BLaER1 (cell line): Measurements from ENCODE around the gene ZNF330.

Experiments used
- H3K27ac ChIP-seq: shearing (Covaris generic); formaldehyde crosslinking; 2 replicates; pipeline ENCODE4 v1.8.1; 2022
- H3K27me3 ChIP-seq: shearing (Covaris generic); formaldehyde crosslinking; 2 replicates; pipeline ENCODE4 v1.8.1; 2022
- H3K36me3 ChIP-seq: shearing (Covaris generic); formaldehyde crosslinking; 2 replicates; pipeline ENCODE4 v1.8.1; 2022
- H3K4me1 ChIP-seq: shearing (Covaris generic); formaldehyde crosslinking; 2 replicates; pipeline ENCODE4 v1.8.1; 2022
- H3K4me2 ChIP-seq: shearing (Covaris generic); formaldehyde crosslinking; 2 replicates; pipeline ENCODE4 v1.8.1; 2022
- H3K4me3 ChIP-seq: shearing (Covaris generic); formaldehyde crosslinking; 2 replicates; pipeline ENCODE4 v1.8.1; 2022
- H3K9ac ChIP-seq: shearing (Covaris generic); formaldehyde crosslinking; 2 replicates; pipeline ENCODE4 v1.8.1; 2022
- H3K9me3 ChIP-seq: shearing (Covaris generic); formaldehyde crosslinking; 2 replicates; pipeline ENCODE4 v1.8.1; 2022
- H4K20me1 ChIP-seq: shearing (Covaris generic); formaldehyde crosslinking; 2 replicates; pipeline ENCODE4 v1.8.1; 2022
- Cebpa-rat ChIP-seq: shearing (Covaris generic); IDR thresholded peaks from 2 replicates; pipeline ENCODE4 v1.8.1; 2022

Gene ZNF330

GRCh38 chr4:141233673-141234072, 13.0 kb downstream of the ZNF330 start:
- Histone ChIP-seq H3K4me2 (no peak overlapping the region), H3K9me3 (no peaks in the 10 kb centered on the region), H3K27ac (no peak overlapping the region), H3K36me3 (peaks cover 67% of the 10 kb centered on the region), H3K4me3 (no peak overlapping the region), H4K20me1 (peaks cover 24% of the 10 kb centered on the region; the same call in 1 of the 2 replicates), H3K9ac (no peak overlapping the region), H3K4me1 (no peaks in the 10 kb centered on the region), H3K27me3 (no peaks in the 10 kb centered on the region)
- no peak for TF ChIP-seq Cebpa-rat

DNA sequence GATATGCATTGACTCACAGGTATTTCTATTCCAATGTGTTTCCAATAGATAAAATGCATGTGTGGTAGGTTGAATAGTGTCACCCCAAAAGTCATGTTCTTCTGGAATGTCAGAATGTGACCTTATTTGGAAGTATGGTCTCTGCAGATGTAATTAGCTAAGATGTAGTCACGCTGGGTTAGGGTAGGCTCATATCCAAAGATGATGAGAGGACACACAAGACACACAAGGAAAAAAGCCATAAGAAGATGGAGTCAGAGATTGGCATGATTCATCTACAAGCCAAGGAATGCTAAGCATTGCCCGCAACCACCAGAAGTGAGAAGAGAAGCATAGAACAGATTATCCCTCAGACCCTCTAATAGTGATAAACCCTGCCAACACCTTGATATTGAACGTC, 17.5 kb downstream of the ZNF330 start:
- Histone ChIP-seq H3K9ac (no peak overlapping the region), H3K4me3 (no peak overlapping the region)

DNA sequence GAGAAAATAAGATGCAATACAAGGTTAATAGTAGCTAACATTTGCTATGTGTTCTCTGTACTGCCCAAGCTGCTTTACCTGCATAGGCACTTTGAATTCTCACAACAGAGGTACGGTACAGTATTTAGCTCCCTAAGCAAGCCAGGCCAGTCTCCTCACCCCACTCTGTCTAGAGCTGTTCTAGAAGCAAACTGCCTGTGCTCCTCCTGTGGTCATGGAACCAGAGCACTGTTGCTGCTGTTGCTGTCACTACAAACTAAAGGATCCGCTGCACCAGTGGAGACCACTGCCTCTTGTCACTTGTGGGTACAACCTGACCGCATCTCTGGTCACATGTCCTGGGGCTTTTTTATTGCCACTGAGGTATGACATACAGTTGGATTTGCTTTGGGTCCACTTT, 19.6 kb downstream of the ZNF330 start:
- H4K20me1 ChIP-seq, result no peaks in the 10 kb centered on the region
- H3K4me3 ChIP-seq, result no peak overlapping the region
- no peak overlapping the region for H3K4me2 ChIP-seq
- H3K9ac ChIP-seq, result no peak overlapping the region
- H3K4me1 ChIP-seq, result no peaks in the 10 kb centered on the region
- no peak overlapping the region for H3K27ac ChIP-seq
- H3K9me3 ChIP-seq, result no peaks in the 10 kb centered on the region
- no peak for TF ChIP-seq Cebpa-rat
- H3K36me3 ChIP-seq, result peaks cover 7% of the 10 kb centered on the region
- H3K27me3 ChIP-seq, result no peaks in the 10 kb centered on the region

More for the DNA sequence above, 17.5 kb downstream of the ZNF330 start:
- Histone ChIP-seq H3K9me3 (no peaks in the 10 kb centered on the region), H3K4me1 (no peaks in the 10 kb centered on the region), H3K27ac (no peak overlapping the region), H3K4me2 (no peak overlapping the region), H4K20me1 (0 out of 2 replicates have a peak, but pooled peaks cover 9% of the 10 kb centered on the region), H3K27me3 (no peaks in the 10 kb centered on the region), H3K36me3 (peaks cover 27% of the 10 kb centered on the region)
- no peak for TF ChIP-seq Cebpa-rat

- H3K27me3 ChIP-seq, result no peaks in the 10 kb centered on the region
- H3K4me3 ChIP-seq, result no peak overlapping the region
- H3K4me2 ChIP-seq, result no peak overlapping the region
- no peaks in the 10 kb centered on the region for H4K20me1 ChIP-seq
- no peak overlapping the region for H3K9ac ChIP-seq
- no peak for TF ChIP-seq Cebpa-rat
- H3K4me1 ChIP-seq, result no peaks in the 10 kb centered on the region
- no peak overlapping the region for H3K27ac ChIP-seq
- H3K9me3 ChIP-seq, result no peaks in the 10 kb centered on the region
- peaks cover 3% of the 10 kb centered on the region for H3K36me3 ChIP-seq
Observed at GRCh38 chr4:141240671-141241070, 20.0 kb downstream of the ZNF330 start.

GRCh38 chr4:141241986-141242385, 21.3 kb downstream of the ZNF330 start:
- Histone ChIP-seq H3K27ac (no peak overlapping the region), H3K4me2 (no peak overlapping the region), H3K9me3 (no peaks in the 10 kb centered on the region), H3K4me1 (no peaks in the 10 kb centered on the region), H3K36me3 (no peaks in the 10 kb centered on the region), H4K20me1 (no peaks in the 10 kb centered on the region), H3K27me3 (no peaks in the 10 kb centered on the region), H3K4me3 (no peak overlapping the region), H3K9ac (no peak overlapping the region)
- TF ChIP-seq Cebpa-rat, result no peak

DNA sequence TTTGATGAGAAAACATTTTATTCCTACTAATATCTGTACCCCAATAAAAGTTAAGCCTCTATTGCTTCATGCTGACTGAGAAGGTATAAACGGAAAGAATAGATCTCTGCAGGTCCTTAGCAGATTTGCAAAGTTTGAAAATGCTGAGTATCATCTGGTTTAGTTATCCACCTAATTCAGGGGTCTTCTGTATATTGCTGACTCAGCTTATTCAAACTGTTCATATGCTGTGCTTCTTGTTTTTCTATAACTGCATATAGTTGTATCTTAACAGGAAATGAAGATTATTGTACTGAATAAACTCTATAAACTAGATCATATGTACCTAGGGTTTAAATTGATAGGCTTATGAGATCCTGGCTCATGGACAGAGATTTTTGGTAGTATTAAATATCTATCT, 23.7 kb downstream of the ZNF330 start:
- Histone ChIP-seq H3K27me3 (no peaks in the 10 kb centered on the region), H3K4me1 (no peaks in the 10 kb centered on the region), H3K9me3 (no peaks in the 10 kb centered on the region), H3K27ac (no peak overlapping the region), H3K36me3 (no peaks in the 10 kb centered on the region), H3K4me2 (no peak overlapping the region), H3K9ac (no peak overlapping the region), H3K4me3 (no peak overlapping the region), H4K20me1 (no peaks in the 10 kb centered on the region)
- TF ChIP-seq Cebpa-rat, result no peak

DNA sequence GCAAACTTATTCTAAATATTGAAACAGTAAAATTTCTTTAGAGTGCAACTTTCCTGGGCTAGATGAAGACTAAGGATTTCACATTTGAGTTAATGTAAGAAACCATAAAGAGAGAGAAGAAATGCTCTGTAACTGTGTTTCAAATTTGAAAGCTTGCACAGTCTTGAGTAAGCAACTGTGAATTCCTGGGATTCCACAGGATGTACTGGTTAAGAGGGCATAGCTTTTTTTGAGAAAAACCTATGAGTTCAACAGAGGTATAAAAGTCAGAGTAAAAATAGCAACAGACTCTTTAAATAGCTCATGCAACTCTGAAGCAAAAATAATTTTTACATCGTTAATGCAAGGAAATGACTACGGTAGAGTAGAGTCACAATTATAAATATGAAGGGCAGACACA, 25.5 kb downstream of the ZNF330 start:
- Histone ChIP-seq H3K4me2 (no peak overlapping the region), H3K9ac (no peak overlapping the region), H3K27ac (no peak overlapping the region), H3K27me3 (no peaks in the 10 kb centered on the region), H3K4me3 (no peak overlapping the region), H3K36me3 (no peaks in the 10 kb centered on the region), H3K4me1 (no peaks in the 10 kb centered on the region), H4K20me1 (no peaks in the 10 kb centered on the region), H3K9me3 (no peaks in the 10 kb centered on the region)
- TF ChIP-seq Cebpa-rat, result no peak

DNA sequence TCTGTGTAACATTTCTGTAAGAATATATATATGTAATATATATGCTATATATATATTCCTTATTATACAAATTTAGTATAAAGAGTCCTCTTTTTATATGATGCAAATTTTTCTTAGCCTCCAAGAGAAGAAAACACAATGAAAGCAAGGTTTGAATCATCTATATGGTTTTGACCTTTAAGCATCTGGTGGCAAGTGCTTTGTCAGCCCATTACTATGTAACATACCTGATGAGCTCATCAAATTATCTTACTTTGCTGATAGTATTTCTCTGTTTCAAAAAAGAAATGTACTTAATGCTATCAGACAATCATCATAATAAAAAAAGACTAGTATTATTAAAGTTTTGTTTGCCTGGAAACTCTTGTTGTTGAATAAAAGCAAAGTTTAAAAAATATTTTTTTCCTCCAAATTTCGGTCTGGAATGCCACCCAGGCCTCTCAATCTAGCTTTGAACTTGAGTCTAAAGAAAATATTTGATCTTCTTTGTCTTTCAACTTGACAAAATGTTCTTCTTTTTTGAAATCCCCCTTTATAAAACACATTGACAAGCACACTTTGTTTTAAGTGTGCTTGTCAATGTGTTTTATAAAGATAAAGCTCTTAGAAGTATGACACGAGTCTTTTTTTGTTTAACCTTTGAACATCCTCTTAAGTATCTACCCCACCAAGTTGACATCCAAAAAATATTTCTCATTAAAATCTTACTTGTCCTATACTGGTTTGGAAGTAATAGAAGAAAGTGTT, 26.2 kb downstream of the ZNF330 start:
- Histone ChIP-seq H3K9ac (no peak overlapping the region), H3K9me3 (no peaks in the 10 kb centered on the region), H3K4me2 (no peak overlapping the region), H3K4me3 (no peak overlapping the region), H4K20me1 (no peaks in the 10 kb centered on the region), H3K27me3 (no peaks in the 10 kb centered on the region), H3K36me3 (no peaks in the 10 kb centered on the region), H3K4me1 (no peaks in the 10 kb centered on the region), H3K27ac (no peak overlapping the region)
- TF ChIP-seq Cebpa-rat, result no peak

- Histone ChIP-seq H3K4me3 (no peak overlapping the region), H3K27me3 (no peaks in the 10 kb centered on the region), H4K20me1 (no peaks in the 10 kb centered on the region), H3K4me1 (no peaks in the 10 kb centered on the region), H3K4me2 (no peak overlapping the region), H3K27ac (no peak overlapping the region), H3K36me3 (no peaks in the 10 kb centered on the region), H3K9ac (no peak overlapping the region), H3K9me3 (no peaks in the 10 kb centered on the region)
- TF ChIP-seq Cebpa-rat, result no peak
Observed at GRCh38 chr4:141247430-141247780, 26.7 kb downstream of the ZNF330 start.

DNA sequence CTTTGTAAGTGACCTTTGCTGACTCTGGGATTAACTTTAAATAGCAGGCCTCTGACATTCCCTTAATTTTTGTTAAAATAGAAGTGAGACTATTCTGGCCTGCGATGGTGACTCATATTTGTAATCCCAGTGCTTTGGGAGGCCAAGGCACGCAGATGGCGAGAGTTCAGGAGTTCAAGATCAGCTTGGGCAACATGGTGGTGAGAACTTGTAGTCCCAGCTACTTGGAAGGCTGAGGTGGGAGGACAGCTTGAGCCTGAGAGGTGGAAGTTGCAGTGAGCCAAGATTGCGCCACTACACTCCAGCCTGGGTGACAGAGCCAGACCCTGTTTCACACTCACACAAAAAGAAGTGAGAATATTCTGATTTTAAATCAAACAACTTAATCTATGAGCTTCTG, 27.3 kb downstream of the ZNF330 start:
- Histone ChIP-seq H3K36me3 (no peaks in the 10 kb centered on the region), H3K4me1 (no peaks in the 10 kb centered on the region), H3K9me3 (no peaks in the 10 kb centered on the region), H3K4me3 (no peak overlapping the region), H3K27ac (no peak overlapping the region), H3K4me2 (no peak overlapping the region), H3K9ac (no peak overlapping the region), H3K27me3 (no peaks in the 10 kb centered on the region), H4K20me1 (no peaks in the 10 kb centered on the region)
- no peak for TF ChIP-seq Cebpa-rat

DNA sequence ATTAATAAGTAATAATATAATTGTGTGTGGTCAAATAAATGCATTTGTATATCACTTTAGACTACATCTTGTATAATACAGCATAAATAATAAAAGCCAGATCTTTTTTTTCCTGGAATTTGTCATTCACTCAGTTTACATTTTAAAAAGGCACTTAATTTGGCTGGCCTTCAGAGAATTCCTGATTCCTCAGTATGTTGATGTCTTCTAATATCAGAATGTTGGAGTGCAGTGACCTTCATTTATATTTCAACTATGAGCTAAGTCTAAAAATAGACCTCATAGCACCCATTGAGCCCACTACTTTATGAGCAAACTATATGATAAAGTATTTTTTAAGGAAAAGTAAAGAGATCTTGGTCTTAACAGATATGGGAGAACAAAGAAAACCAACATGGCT, 27.8 kb downstream of the ZNF330 start:
- no peak for TF ChIP-seq Cebpa-rat
- Histone ChIP-seq H3K9ac (no peak overlapping the region), H3K4me3 (no peak overlapping the region), H3K27ac (no peak overlapping the region), H3K4me2 (no peak overlapping the region), H4K20me1 (no peaks in the 10 kb centered on the region), H3K4me1 (no peaks in the 10 kb centered on the region), H3K9me3 (no peaks in the 10 kb centered on the region), H3K27me3 (no peaks in the 10 kb centered on the region), H3K36me3 (no peaks in the 10 kb centered on the region)
